Testis (tissue), 2 donors: ENCODE measurements around the gene WNK1.

Experiments used
- POLR2A ChIP-seq: fragments of 450-650 bp; IDR thresholded peaks from one replicate; pipeline ENCODE4 v1.6.1; 2017; ENCODE audit warnings: antibody characterized with exemption, mild to moderate bottlenecking, moderate library complexity
- TF ChIP-seq, protein P1 (sequence below), 3 experiments: fragments of 450-650 bp in 2 of 3; fragments of 200-600 bp in 1 of 3; sonication (generic) in 1 of 3; IDR thresholded peaks; one replicate each; pipeline ENCODE4 v1.5.1; 2016 to 2019; ENCODE audit warnings: antibody characterized with exemption in 3 of 3, mild to moderate bottlenecking in 2 of 3, moderate library complexity in 1 of 3

- TF ChIP-seq, protein P1, sequence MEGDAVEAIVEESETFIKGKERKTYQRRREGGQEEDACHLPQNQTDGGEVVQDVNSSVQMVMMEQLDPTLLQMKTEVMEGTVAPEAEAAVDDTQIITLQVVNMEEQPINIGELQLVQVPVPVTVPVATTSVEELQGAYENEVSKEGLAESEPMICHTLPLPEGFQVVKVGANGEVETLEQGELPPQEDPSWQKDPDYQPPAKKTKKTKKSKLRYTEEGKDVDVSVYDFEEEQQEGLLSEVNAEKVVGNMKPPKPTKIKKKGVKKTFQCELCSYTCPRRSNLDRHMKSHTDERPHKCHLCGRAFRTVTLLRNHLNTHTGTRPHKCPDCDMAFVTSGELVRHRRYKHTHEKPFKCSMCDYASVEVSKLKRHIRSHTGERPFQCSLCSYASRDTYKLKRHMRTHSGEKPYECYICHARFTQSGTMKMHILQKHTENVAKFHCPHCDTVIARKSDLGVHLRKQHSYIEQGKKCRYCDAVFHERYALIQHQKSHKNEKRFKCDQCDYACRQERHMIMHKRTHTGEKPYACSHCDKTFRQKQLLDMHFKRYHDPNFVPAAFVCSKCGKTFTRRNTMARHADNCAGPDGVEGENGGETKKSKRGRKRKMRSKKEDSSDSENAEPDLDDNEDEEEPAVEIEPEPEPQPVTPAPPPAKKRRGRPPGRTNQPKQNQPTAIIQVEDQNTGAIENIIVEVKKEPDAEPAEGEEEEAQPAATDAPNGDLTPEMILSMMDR (IDR thresholded peaks at IDR 0.05) = no peak
- no peak for TF ChIP-seq POLR2A
Observed at GRCh38 chr12:906062-906585, 153.7 kb downstream of the WNK1 start.
